Neuronal stem cell (in vitro differentiated cells): ENCODE data around the gene KY.

Experiments used
- DNase-seq: peaks from one replicate; pipeline ENCODE4 v3.0.0-alpha.2; 2013; ENCODE audit warnings: low spot score
- H2AFZ ChIP-seq: one replicate; pipeline ENCODE4 v1.6.1; 2013; ENCODE audit warnings: mild to moderate bottlenecking, low read length, inconsistent platforms
- H2AK5ac ChIP-seq: 2 replicates; pipeline ENCODE4 v1.6.1; 2013; ENCODE audit warnings: low read depth, mild to moderate bottlenecking, inconsistent platforms, low read length, moderate library complexity, mixed read lengths
- H2BK120ac ChIP-seq: 2 replicates; pipeline ENCODE4 v1.6.1; 2013; ENCODE audit warnings: low read depth, mild to moderate bottlenecking, inconsistent platforms, low read length, moderate library complexity, mixed read lengths
- H2BK12ac ChIP-seq: one replicate; pipeline ENCODE4 v1.6.1; 2013; ENCODE audit warnings: low read length, inconsistent platforms
- H2BK15ac ChIP-seq: 2 replicates; pipeline ENCODE4 v1.6.1; 2013; ENCODE audit warnings: mild to moderate bottlenecking, low read length, inconsistent platforms, mixed read lengths
- H2BK5ac ChIP-seq: one replicate; pipeline ENCODE4 v1.6.1; 2013; ENCODE audit warnings: inconsistent platforms, mild to moderate bottlenecking, low read length, moderate library complexity
- H3K14ac ChIP-seq: one replicate; pipeline ENCODE4 v1.6.1; 2013; ENCODE audit warnings: low read length, inconsistent platforms
- H3K18ac ChIP-seq: 2 replicates; pipeline ENCODE4 v1.6.1; 2013; ENCODE audit warnings: low read length, inconsistent platforms
- H3K23ac ChIP-seq: 2 replicates; pipeline ENCODE4 v1.6.1; 2013; ENCODE audit warnings: low read depth, mild to moderate bottlenecking, mixed read lengths, low read length, inconsistent platforms; ENCODE audit not compliant: poor library complexity
- H3K27ac ChIP-seq: replicated peaks from 3 replicates; pipeline ENCODE4 v1.5.1; 2013; ENCODE audit warnings: low read length, inconsistent platforms
- H3K27me3 ChIP-seq, 3 experiments: 2 replicates each; pipeline ENCODE4 v1.6.1; 2013; ENCODE audit warnings: low read length in 3 of 3, mild to moderate bottlenecking in 2 of 3, inconsistent platforms in 1 of 3, low read depth in 1 of 3, mixed read lengths in 1 of 3, moderate library complexity in 1 of 3; ENCODE audit not compliant: control insufficient read depth in 3 of 3, insufficient read depth in 3 of 3
- H3K36me3 ChIP-seq, 2 donors: replicated peaks in 1 of 2; 2 replicates each; pipeline ENCODE4 v1.6.1; 2013; ENCODE audit warnings: low read length in 2 of 2; ENCODE audit not compliant: control insufficient read depth in 2 of 2, insufficient read depth in 2 of 2
- H3K4ac ChIP-seq: 2 replicates; pipeline ENCODE4 v1.6.1; 2013; ENCODE audit warnings: inconsistent platforms, mild to moderate bottlenecking, low read length, moderate library complexity
- H3K4me1 ChIP-seq, 2 donors: 1 replicate in 1 of 2; 2 replicates in 1 of 2; pipeline ENCODE4 v1.6.1; 2013; ENCODE audit warnings: low read length in 2 of 2, low read depth in 1 of 2; ENCODE audit not compliant: control insufficient read depth in 2 of 2, insufficient read depth in 1 of 2
- H3K4me2 ChIP-seq: one replicate; pipeline ENCODE4 v1.6.1; 2013; ENCODE audit warnings: mild to moderate bottlenecking, low read length, inconsistent platforms; ENCODE audit not compliant: insufficient read depth, poor library complexity, severe bottlenecking
- H3K4me3 ChIP-seq, 2 donors: 2 replicates each; pipeline ENCODE4 v1.5.1; 2013; ENCODE audit warnings: low read length in 2 of 2, mild to moderate bottlenecking in 2 of 2, inconsistent platforms in 1 of 2, moderate library complexity in 1 of 2
- H3K79me1 ChIP-seq: one replicate; pipeline ENCODE4 v1.6.1; 2013; ENCODE audit warnings: low read depth, mild to moderate bottlenecking, inconsistent platforms, low read length, moderate library complexity
- H3K9ac ChIP-seq: one replicate; pipeline ENCODE4 v1.6.1; 2013; ENCODE audit warnings: mild to moderate bottlenecking, low read depth, low read length, inconsistent platforms; ENCODE audit not compliant: poor library complexity
- H3K9me3 ChIP-seq, 2 donors: replicated peaks in 1 of 2; 2 replicates each; pipeline versions ENCODE3 to v1.6.1; 2013; ENCODE audit warnings: low read length in 2 of 2, mild to moderate bottlenecking in 2 of 2, inconsistent platforms in 1 of 2, low read depth in 1 of 2, mixed read lengths in 1 of 2, moderate library complexity in 1 of 2; ENCODE audit not compliant: control insufficient read depth in 2 of 2, insufficient read depth in 1 of 2
- H4K8ac ChIP-seq: one replicate; pipeline ENCODE4 v1.6.1; 2013; ENCODE audit warnings: low read depth, mild to moderate bottlenecking, inconsistent platforms, low read length, moderate library complexity
- H4K91ac ChIP-seq: one replicate; pipeline ENCODE4 v1.6.1; 2013; ENCODE audit warnings: low read length, low read depth, mild to moderate bottlenecking, inconsistent platforms; ENCODE audit not compliant: poor library complexity
- WGBS, 2 donors: extraction: QIAGEN DNeasy Blood & Tissue Kit; methylation state at CpG; one replicate each; pipeline ENCODE4 v1.1.7; 2013; ENCODE audit warnings: missing lambda C conversion rate in 2 of 2, mixed read lengths in 1 of 2; ENCODE audit not compliant: insufficient read length in 2 of 2, insufficient replicate concordance in 1 of 2; ENCODE audit errors: extremely low coverage in 2 of 2; 5-methylcytosine and 5-hydroxymethylcytosine counted together

KY gene

DNA sequence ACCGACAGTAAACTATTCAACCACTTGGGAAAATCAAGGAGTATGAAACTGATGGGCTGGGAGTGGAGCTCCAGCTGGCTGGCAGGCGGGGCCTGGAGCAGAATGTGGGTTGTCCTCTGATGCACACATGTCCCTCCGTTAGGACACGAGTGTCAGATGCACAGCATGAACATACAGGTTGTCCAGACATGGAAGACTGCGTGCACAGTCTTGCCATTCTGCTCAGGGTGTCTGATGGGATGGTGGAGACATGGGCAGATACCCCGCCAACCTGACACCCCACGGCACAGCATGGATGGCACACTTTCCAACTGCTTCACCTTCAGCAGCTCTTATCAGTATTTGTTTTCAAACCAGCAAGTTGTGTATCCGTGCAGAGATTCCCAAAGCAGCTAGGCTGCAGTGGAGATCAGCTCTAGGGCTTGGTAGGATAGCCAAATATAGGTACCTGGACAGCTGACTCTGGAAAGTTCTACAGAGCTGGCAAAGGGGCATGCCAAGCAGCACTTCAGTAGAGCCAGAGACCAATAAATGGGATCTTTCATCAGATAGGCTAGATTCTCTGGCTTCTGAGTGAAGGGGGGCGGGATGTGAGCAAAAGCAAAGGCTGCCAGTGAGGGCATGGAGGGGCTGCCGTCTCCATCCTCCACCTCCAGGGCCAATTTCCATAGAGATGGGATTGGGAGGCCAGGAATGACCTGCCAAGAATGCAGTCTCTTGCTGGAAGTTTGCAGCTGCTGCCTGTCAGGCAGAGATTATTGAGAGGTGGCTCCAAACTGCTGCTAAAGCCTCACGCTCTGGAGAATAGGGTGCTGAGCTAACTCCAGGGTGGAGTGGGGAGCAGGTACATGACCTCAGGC, 47.2 kb upstream of the KY start:
- no peak for DNase-seq
- no peak overlapping the region for H3K23ac ChIP-seq
- peaks cover 0 to 8% (median 4%) of the 10 kb centered on the region in 3 experiments for H3K27me3 ChIP-seq
- no peak overlapping the region for H3K4ac ChIP-seq
- no peak overlapping the region for H2BK15ac ChIP-seq
- peaks cover 8 to 18% of the 10 kb centered on the region in 2 donors for H3K4me1 ChIP-seq
- H3K27ac ChIP-seq = no peak overlapping the region
- no peaks in the 10 kb centered on the region for H3K36me3 ChIP-seq
- H2AK5ac ChIP-seq = no peak overlapping the region
- H2BK120ac ChIP-seq = no peak overlapping the region
- H3K9ac ChIP-seq = no peak overlapping the region
- no peak overlapping the region for H2AFZ ChIP-seq
- no peak overlapping the region for H4K91ac ChIP-seq
- H4K8ac ChIP-seq = no peak overlapping the region
- peak overlapping the region in 1 of 2 donors; percentile 28 for H3K4me3 ChIP-seq
- WGBS, 2 donors = no CpG with 5 or more reads among the region's 11 CpGs
- no peak overlapping the region for H3K14ac ChIP-seq
- H3K79me1 ChIP-seq = no peaks in the 10 kb centered on the region
- H3K18ac ChIP-seq = no peak overlapping the region
- H3K4me2 ChIP-seq = no peak overlapping the region
- H2BK12ac ChIP-seq = no peak overlapping the region
- H2BK5ac ChIP-seq = no peak overlapping the region
- H3K9me3 ChIP-seq = no peaks in the 10 kb centered on the region

DNA sequence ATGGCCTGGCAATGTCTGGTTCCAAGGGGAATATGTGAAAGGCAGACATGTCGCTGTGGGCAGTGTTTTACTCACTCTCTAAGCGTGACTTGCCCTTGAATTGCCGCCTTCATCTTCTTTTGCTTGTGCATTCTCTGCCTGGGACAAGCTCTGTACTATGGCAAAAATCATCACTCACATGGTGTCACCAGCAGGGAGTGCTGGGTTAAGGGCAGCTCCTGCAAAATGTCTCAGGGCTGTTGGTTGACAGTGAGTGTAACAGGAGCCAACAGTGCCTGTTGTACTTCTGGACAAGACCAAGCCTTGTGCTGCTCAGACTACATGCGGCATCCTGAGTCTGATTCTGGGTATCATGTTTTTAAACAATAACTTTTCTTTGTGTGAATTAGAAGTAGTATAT, 45.3 kb upstream of the KY start:
- H2AFZ ChIP-seq = no peak overlapping the region
- H3K9me3 ChIP-seq = no peaks in the 10 kb centered on the region
- no peaks in the 10 kb centered on the region for H3K36me3 ChIP-seq
- H3K9ac ChIP-seq = no peak overlapping the region
- H3K4ac ChIP-seq = no peak overlapping the region
- no peak overlapping the region for H2BK5ac ChIP-seq
- DNase-seq = no peak
- no peak overlapping the region for H4K8ac ChIP-seq
- WGBS, 2 donors = no CpG with 5 or more reads among the region's 4 CpGs
- peaks cover 0 to 8% (median 4%) of the 10 kb centered on the region in 3 experiments for H3K27me3 ChIP-seq
- H3K27ac ChIP-seq = no peak overlapping the region
- no peak overlapping the region for H3K4me3 ChIP-seq
- no peak overlapping the region for H2BK15ac ChIP-seq
- no peak overlapping the region for H3K4me2 ChIP-seq
- no peak overlapping the region for H3K14ac ChIP-seq
- peaks cover 8 to 18% of the 10 kb centered on the region in 2 donors for H3K4me1 ChIP-seq
- H3K23ac ChIP-seq = no peak overlapping the region
- H3K18ac ChIP-seq = no peak overlapping the region
- H2BK12ac ChIP-seq = no peak overlapping the region
- H2AK5ac ChIP-seq = no peak overlapping the region
- no peak overlapping the region for H4K91ac ChIP-seq
- no peaks in the 10 kb centered on the region for H3K79me1 ChIP-seq
- H2BK120ac ChIP-seq = no peak overlapping the region

DNA sequence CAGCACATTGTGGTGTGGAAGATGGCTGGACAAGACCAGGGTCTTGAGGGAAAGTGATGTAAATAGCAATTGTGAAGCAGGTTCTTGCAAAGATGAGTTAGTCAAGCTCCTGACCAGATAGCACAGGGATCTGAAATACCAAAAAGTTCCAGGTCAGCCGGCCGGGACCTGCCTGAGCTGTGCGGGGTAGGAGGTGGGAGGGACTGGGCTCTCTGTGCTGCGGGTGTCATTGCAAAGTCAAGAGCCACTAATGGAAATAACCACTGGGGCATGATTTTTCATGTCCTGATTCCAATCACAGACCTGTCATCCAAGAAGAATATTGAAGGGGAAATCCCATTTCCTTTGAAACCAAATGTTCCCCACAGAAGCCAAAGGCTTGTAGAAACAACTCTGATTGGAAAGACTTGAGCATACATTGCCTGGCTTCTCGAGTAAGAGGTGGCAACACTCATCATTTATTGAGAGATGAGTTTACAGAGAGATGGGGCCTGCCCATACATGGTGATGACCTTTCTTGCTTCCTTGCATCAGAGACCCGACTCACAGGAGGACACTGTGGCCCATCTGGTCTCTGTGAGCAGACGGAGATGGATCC, 44.2 kb upstream of the KY start:
- H2BK120ac ChIP-seq = peak overlapping the region; percentile 36
- H4K8ac ChIP-seq = no peak overlapping the region
- H3K18ac ChIP-seq = peak overlapping the region; percentile 89
- peaks cover 8 to 18% of the 10 kb centered on the region in 2 donors for H3K4me1 ChIP-seq
- H3K9ac ChIP-seq = no peak overlapping the region
- H2BK15ac ChIP-seq = peak overlapping the region; percentile 64
- no peak overlapping the region for H3K23ac ChIP-seq
- H4K91ac ChIP-seq = peak overlapping the region; percentile 66
- H3K4ac ChIP-seq = no peak overlapping the region
- no peak overlapping the region for H3K4me3 ChIP-seq
- no peak overlapping the region for H2BK5ac ChIP-seq
- no peak overlapping the region for H2AFZ ChIP-seq
- peak overlapping the region; percentile 88 for H2AK5ac ChIP-seq
- H2BK12ac ChIP-seq = peak overlapping the region; percentile 67
- no peak for DNase-seq
- peak overlapping the region; percentile 54 for H3K27ac ChIP-seq
- no peak overlapping the region for H3K14ac ChIP-seq
- peak overlapping the region; percentile 26 for H3K4me2 ChIP-seq
- H3K79me1 ChIP-seq = no peaks in the 10 kb centered on the region
- WGBS, 2 donors = no CpG with 5 or more reads among the region's 7 CpGs
- H3K9me3 ChIP-seq = no peaks in the 10 kb centered on the region
- no peaks in the 10 kb centered on the region for H3K36me3 ChIP-seq
- peaks cover 0 to 8% (median 4%) of the 10 kb centered on the region in 3 experiments for H3K27me3 ChIP-seq

DNA sequence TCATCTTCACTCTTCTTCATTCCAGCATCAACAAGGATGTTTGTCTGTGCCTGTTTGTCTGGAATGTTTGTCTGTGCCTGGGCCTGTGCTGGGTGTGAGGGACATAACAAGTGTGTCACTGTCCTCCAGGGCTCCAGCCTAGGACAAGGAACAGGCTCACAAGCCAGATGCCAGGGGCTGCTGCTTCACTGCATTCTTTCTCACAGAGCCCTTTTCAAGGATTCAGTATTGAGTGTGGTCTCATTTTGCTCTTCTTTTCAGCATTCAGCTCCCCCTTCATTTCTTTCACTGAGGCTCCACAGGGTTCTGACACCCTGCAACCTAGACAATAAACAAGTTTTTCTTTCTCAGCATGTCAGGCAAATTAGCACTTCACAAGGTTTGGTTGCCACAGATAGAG, 43.6 kb upstream of the KY start:
- peak overlapping the region; percentile 26 for H3K4me2 ChIP-seq
- no peak overlapping the region for H2BK5ac ChIP-seq
- peak overlapping the region; percentile 54 for H3K27ac ChIP-seq
- H2AFZ ChIP-seq = no peak overlapping the region
- H3K9me3 ChIP-seq = no peaks in the 10 kb centered on the region
- no peak overlapping the region for H3K9ac ChIP-seq
- H2BK12ac ChIP-seq = no peak overlapping the region
- H3K4ac ChIP-seq = no peak overlapping the region
- H2BK15ac ChIP-seq = peak overlapping the region; percentile 59
- no peaks in the 10 kb centered on the region for H3K79me1 ChIP-seq
- no peak overlapping the region for H3K4me3 ChIP-seq
- no peak overlapping the region for H2BK120ac ChIP-seq
- H4K8ac ChIP-seq = no peak overlapping the region
- no peaks in the 10 kb centered on the region for H3K36me3 ChIP-seq
- no peak overlapping the region for H3K14ac ChIP-seq
- H3K27me3 ChIP-seq = peaks cover 0 to 7% (median 4%) of the 10 kb centered on the region in 3 experiments
- peak; percentile 49 for DNase-seq
- no peak overlapping the region for H3K23ac ChIP-seq
- peaks cover 8 to 18% of the 10 kb centered on the region in 2 donors for H3K4me1 ChIP-seq
- H4K91ac ChIP-seq = no peak overlapping the region
- H3K18ac ChIP-seq = peak overlapping the region; percentile 84
- no peak overlapping the region for H2AK5ac ChIP-seq
